NT2/D1 (cell line): ENCODE results near the gene B9D2.
"Not testable (repeated sequence)": the region's sequence is repeated elsewhere in the genome, so short reads cannot be mapped to it uniquely, and the experiment has no call there.

Source experiments
- DNase-seq: peaks from one replicate; pipeline ENCODE4 v3.0.0-alpha.2; 2011; ENCODE audit warnings: low read depth, low spot score
- H3K27me3 ChIP-seq: 2 replicates; pipeline ENCODE4 v1.6.0; 2011; ENCODE audit warnings: mild to moderate bottlenecking; ENCODE audit not compliant: insufficient read length, insufficient read depth
- H3K36me3 ChIP-seq: 2 replicates; pipeline ENCODE4 v1.6.1; 2011; ENCODE audit warnings: mild to moderate bottlenecking, low read length, mixed read lengths; ENCODE audit not compliant: insufficient read depth, insufficient read length
- H3K4me1 ChIP-seq: 2 replicates; pipeline ENCODE4 v1.5.1; 2011; ENCODE audit not compliant: insufficient read depth, insufficient read length
- H3K4me3 ChIP-seq: 2 replicates; pipeline ENCODE4 v1.5.1; 2011; ENCODE audit warnings: low read depth; ENCODE audit not compliant: insufficient read length
- H3K9ac ChIP-seq: 2 replicates; pipeline ENCODE4 v1.6.0; 2011; ENCODE audit warnings: low read depth; ENCODE audit not compliant: insufficient read length
- H3K9me3 ChIP-seq: 2 replicates; pipeline ENCODE4 v1.5.1; 2011; ENCODE audit warnings: mild to moderate bottlenecking, low read length; ENCODE audit not compliant: insufficient read depth
- SUZ12 ChIP-seq: IDR thresholded peaks from 2 replicates; pipeline ENCODE4 v1.6.1; 2011; ENCODE audit not compliant: insufficient read length, insufficient read depth; ENCODE audit errors: extremely low read depth
- YY1 ChIP-seq: IDR thresholded peaks from 2 replicates; pipeline ENCODE4 v1.6.1; 2011; ENCODE audit not compliant: insufficient read length, insufficient read depth
- ZNF274 ChIP-seq: IDR thresholded peaks from 2 replicates; pipeline ENCODE4 v1.6.1; 2011; ENCODE audit warnings: mild to moderate bottlenecking, low read depth, low read length

The B9D2 gene

DNA sequence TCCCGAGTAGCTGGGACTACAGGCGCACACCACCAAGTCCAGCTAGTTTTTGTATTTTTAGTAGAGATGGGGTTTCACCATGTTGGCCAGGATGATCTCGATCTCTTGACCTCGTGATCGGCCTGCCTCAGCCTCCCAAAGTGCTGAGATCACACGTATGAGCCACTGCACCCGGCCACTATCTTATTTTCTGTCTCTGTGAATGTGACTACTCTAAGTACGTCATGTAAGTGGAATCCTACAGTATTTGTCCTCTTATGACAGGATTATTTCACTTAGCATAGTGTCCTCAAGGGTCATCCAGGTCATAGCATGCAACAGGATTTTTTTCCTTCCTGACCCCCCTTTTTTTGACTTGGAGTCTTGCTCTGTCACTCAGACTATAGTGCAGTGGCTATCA is 7.6 kb upstream of the B9D2 start:
- H3K4me3 ChIP-seq: no peak overlapping the region
- no peaks in the 10 kb centered on the region for H3K9me3 ChIP-seq
- TF ChIP-seq YY1 (no peak), ZNF274 (no peak), SUZ12 (no peak)
- H3K36me3 ChIP-seq: peaks cover 8% of the 10 kb centered on the region
- no peak overlapping the region for H3K9ac ChIP-seq
- no peaks in the 10 kb centered on the region for H3K27me3 ChIP-seq
- no peaks in the 10 kb centered on the region for H3K4me1 ChIP-seq
- DNase-seq: no peak

- peaks cover 10% of the 10 kb centered on the region for H3K36me3 ChIP-seq
- not testable (repeated sequence) for H3K4me1 ChIP-seq, DNase-seq, H3K4me3 ChIP-seq, H3K9ac ChIP-seq, H3K27me3 ChIP-seq, H3K9me3 ChIP-seq
These were observed 7.2 kb upstream of the B9D2 start for GRCh38 chr19:41371119-41371518.

GRCh38 chr19:41369769-41370168 is 5.8 kb upstream of the B9D2 start:
- Histone ChIP-seq H3K4me1 (peaks cover 2% of the 10 kb centered on the region), H3K9me3 (no peaks in the 10 kb centered on the region), H3K4me3 (no peak overlapping the region), H3K36me3 (peaks cover 10% of the 10 kb centered on the region), H3K27me3 (no peaks in the 10 kb centered on the region), H3K9ac (no peak overlapping the region)
- TF ChIP-seq YY1: no peak
- DNase-seq: no peak

- Histone ChIP-seq H3K36me3 (peaks cover 6% of the 10 kb centered on the region), H3K27me3 (no peaks in the 10 kb centered on the region), H3K4me1 (peaks cover 2% of the 10 kb centered on the region), H3K4me3 (no peak overlapping the region), H3K9ac (no peak overlapping the region), H3K9me3 (no peaks in the 10 kb centered on the region)
- DNase-seq: no peak
- TF ChIP-seq SUZ12 (no peak), ZNF274 (no peak), YY1 (no peak)
These were observed 3.9 kb upstream of the B9D2 start for GRCh38 chr19:41367848-41368301.

GRCh38 chr19:41366089-41366488 is 2.1 kb upstream of the B9D2 start:
- Histone ChIP-seq H3K36me3 (peaks cover 8% of the 10 kb centered on the region), H3K4me1 (peaks cover 2% of the 10 kb centered on the region), H3K27me3 (no peaks in the 10 kb centered on the region), H3K9ac (no peak overlapping the region), H3K9me3 (no peaks in the 10 kb centered on the region), H3K4me3 (no peak overlapping the region)
- TF ChIP-seq ZNF274 (no peak), YY1 (no peak), SUZ12 (no peak)
- DNase-seq: no peak

GRCh38 chr19:41364524-41365391 is 809 bp upstream of the B9D2 start:
- TF ChIP-seq YY1: no peak
- no peak for TF ChIP-seq SUZ12
- no peak for TF ChIP-seq ZNF274
- Histone ChIP-seq H3K4me1 (peaks cover 2% of the 10 kb centered on the region), H3K9ac (peak overlapping the region; percentile 93), H3K9me3 (no peaks in the 10 kb centered on the region), H3K27me3 (no peaks in the 10 kb centered on the region), H3K4me3 (peak overlapping the region; percentile 82), H3K36me3 (peaks cover 10% of the 10 kb centered on the region)
- DNase-seq: no peak

DNA sequence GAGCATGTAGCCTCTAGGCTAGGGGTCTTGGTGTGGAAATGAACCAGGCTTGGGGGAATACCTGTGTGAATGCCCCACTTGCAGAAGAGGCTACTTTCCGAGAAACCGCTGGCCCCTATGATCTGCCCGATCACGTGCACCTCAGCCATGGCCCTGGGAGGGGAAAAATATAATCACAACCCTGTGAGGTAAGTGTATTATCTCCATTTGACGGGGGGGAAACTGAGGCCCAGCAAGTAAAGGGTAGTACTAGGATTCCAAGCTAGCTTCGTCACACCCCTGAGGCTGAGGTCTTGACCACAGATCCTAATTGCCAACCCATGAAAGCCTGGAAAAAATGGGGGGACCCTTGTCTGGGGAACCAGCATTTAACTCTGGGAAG is 587 bp downstream of the B9D2 start:
- H3K4me1 ChIP-seq: peaks cover 2% of the 10 kb centered on the region
- peak overlapping the region; percentile 4 for H3K9ac ChIP-seq
- H3K27me3 ChIP-seq: no peaks in the 10 kb centered on the region
- H3K4me3 ChIP-seq: peak overlapping the region; percentile 82
- DNase-seq: no peak
- TF ChIP-seq SUZ12 (no peak), ZNF274 (no peak), YY1 (no peak)
- H3K36me3 ChIP-seq: peaks cover 10% of the 10 kb centered on the region
- H3K9me3 ChIP-seq: no peaks in the 10 kb centered on the region
